Subcutaneous adipose tissue (tissue), 4 donors: ENCODE measurements around the gene LARP1. TPM values are rescaled to one million over a fixed set of nuclear protein-coding genes. Genes with fewer than 3 reads are reported as not detected.

Source experiments
- CTCF ChIP-seq: fragments of 450-650 bp; IDR thresholded peaks from one replicate; pipeline ENCODE4 v1.5.1; 2016; ENCODE audit warnings: low read depth, mild to moderate bottlenecking, control low read depth, antibody characterized with exemption, moderate library complexity
- total RNA-seq, 4 donors: library from RNA; depleted of rRNA; stranded (reverse); fragments of >200 nt; gene quantifications; one replicate each; pipeline ENCODE4 v1.1.0, GENCODE V29; 2016

The LARP1 gene
- total RNA-seq, 4 donors from 2014 or later: 77.7 to 172 (median 94.7) TPM

GRCh38 chr5:154820383-154820782, 65.2 kb downstream of the LARP1 start:
- no peak for TF ChIP-seq CTCF

GRCh38 chr5:154823605-154824004, 68.4 kb downstream of the LARP1 start:
- TF ChIP-seq CTCF: no peak

- no peak for TF ChIP-seq CTCF
Observed at GRCh38 chr5:154824070-154824469, 68.9 kb downstream of the LARP1 start.

- no peak for TF ChIP-seq CTCF
Observed at GRCh38 chr5:154829181-154829588, 74.0 kb downstream of the LARP1 start.

GRCh38 chr5:154829589-154830218, 74.5 kb downstream of the LARP1 start:
- TF ChIP-seq CTCF: no peak

- TF ChIP-seq CTCF: no peak
Observed at GRCh38 chr5:154830219-154830595, 75.0 kb downstream of the LARP1 start.

GRCh38 chr5:154830596-154830995, 75.4 kb downstream of the LARP1 start:
- no peak for TF ChIP-seq CTCF
